GM19240 (cell line): ENCODE results near the gene PAOX.
A peak's percentile ranks its signal among the peaks of the same experiment; 100 is the strongest.
"Not testable (repeated sequence)": the region's sequence is repeated elsewhere in the genome, so short reads cannot be mapped to it uniquely, and the experiment has no call there.

ENCODE experiments used
- DNase-seq: peaks from one replicate; pipeline ENCODE4 v3.0.0; 2011; ENCODE audit warnings: low spot score; ENCODE audit not compliant: insufficient read length

Gene PAOX

DNA sequence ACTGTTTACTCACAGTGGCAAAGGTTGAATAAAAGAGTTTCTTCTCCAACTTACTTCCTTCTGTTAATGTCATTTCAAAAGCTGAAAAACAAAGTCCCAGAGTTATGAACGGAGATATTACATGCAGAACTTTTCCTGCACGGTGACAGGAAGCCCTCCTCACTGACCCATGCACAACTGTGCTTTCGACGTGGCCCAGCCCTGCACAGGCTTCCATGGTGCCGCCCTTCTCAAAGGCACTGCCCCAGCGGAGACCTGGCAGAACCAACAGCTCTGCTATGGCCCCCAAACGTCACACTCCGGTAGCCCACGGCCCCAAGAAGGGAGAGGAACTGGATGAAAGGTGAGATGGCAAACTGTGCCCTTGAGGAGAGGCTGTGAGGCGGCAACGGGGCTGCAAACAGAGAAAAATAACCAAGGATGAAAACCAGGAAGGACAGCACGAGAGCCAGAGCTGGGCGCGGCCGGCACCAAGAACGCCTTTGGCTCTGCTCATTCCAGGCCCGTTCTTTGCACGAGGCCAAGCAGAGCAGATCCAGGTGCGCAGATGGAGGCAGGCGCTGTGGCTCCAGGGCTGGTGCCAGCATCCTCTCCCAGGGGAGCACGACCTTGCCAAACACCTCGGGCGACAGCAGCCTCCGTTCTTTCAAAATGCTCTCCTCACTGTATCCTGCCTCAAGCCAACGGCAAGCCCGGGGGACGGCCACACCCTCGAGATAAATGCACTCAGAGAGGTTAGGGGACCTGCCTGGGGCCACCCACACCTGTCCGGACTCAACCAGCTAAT lies 14.2 kb upstream of the PAOX start:
- DNase-seq, result no peak

DNA sequence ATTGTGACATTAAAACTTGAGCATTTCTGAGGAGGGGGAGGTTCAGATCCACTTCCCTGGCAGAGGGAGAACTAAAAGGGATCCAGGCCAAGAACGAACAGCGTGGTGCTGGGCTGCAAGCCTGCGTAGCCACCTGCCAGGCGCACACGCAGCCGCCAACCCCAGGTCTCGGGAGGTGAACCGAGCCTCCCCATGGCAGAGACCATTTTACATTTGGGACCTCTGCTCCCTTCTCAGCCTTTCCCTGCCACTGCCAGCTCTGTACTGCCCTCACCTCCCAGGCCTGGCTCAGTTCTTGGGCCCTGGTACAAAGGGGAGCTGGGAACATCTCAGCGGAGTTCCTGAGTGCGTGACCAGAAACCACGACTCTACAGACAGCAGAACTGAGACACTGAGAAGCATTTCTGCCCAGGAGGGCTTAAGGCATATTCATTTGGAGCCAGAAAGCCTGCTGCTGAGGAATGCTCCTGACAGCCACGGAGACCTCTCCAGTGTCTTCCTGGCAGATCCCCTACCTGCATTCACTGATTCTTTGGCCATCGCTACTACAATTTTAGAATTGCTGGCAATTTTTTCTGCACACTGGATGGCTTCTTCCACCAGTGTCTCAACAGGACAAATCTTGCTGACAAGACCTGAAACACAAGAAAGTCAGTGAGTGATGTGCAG lies 13.5 kb upstream of the PAOX start:
- DNase-seq, result no peak

DNA sequence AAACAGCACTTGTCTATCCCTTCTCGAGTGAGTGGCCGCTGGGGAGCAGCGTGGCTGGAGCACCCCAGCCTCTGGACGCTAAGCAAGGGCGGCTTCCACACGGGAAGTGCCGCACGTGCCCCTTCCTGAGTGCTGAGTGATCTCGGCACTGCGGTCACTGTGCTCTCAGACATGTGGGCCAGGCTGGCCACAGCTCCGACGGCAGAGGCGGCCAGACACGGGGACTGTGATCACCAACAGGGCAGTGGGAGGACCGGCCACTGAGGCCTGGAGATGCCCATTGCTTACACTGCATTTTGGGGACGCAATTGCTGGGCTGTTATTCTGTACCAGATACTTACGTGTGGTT lies 13.0 kb upstream of the PAOX start:
- no peak for DNase-seq

DNA sequence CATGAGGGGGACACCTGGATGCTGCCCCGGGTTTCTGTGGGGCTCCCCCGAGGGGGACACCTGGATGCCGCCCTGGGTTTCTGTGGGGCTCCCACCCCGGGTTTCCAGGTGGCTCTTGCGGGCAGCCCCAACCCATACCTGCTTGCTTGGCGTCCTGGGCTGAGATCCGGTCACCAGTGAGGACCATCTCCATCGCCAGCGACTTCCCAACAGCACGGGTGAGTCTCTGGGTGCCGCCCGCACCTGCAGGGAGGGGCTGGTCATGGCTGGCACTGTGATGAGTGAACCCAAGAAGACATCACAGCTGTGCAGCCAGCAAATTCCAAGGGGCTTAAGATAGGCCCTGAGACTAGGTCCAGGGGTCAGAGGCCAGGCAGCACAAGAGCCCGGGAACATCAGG lies 12.3 kb upstream of the PAOX start:
- DNase-seq, result no peak

DNA sequence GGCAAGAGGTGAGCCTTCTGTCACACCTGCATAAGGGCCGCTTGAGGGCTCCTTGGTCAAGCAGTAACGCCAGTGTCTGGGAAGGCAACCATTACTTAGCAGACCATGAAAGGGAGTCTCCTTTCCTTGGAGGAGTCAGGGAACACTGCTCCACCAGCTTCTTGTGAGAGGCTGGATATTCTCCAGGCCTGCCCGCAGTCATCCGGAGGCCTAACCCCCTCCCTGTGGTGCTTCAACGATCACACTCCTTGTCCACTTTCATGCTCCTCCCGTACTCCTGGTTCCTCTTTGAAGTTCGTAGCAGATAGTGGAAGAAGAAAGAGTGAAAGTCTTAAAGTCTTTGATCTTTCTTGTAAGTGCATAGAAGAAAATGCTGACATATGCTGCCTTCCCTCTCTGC lies 11.6 kb upstream of the PAOX start:
- not testable (repeated sequence) for DNase-seq

DNA sequence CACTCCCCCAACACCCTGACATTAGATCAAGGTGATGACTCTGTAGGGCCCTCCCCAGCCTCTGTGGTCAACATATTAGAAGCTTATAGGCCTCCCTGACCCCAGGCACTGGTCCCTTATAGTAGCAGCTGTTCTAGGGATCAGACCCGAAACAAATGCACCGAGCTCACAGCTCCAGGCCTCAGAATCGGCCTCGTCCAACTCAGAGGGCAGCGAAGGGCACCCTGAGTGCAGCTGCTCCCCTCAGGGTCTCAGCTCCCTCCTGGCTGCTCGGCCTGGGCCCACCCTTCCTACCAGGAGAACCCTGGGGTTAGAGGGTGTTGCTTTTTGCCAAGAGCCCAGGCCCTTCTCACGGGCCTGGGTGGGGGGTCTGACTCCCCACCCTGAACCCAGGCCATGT lies 10.9 kb upstream of the PAOX start:
- no peak for DNase-seq

DNA sequence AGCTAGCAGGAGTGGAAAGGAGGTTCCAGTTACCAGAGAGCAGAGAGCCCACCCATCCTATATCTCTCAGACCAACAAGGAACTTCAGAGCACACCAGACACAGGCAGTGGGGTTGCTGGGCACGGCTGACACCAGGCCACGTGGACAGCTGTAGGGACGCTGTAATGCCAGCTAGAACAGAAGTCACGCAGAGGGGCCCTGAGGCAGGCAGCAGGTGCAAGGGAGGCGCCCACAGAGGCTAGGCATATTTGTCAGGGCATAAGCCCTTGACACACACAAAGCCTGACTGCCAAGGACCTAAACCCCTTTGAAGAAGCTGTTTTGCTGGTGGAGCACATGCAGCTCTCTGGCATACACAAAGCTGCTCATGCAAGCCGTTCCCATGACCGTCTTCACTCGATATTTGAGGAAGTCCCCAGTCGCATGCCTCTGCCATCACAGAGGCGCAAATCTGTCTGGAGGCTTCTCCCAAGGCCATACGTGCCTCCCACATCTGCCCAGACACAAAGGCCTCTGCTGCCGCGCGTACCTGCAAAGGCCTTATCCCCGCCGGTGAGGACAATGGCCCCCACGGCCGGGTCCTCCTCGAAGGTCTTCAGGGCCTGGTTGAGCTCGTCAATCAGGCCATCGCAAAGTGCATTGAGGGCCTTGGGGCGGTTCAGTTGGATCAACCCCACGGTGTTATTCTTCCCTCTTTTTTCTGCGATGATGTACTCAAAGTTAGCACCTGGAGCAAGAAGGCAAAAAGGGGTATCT lies 8.9 kb upstream of the PAOX start:
- DNase-seq, result no peak

DNA sequence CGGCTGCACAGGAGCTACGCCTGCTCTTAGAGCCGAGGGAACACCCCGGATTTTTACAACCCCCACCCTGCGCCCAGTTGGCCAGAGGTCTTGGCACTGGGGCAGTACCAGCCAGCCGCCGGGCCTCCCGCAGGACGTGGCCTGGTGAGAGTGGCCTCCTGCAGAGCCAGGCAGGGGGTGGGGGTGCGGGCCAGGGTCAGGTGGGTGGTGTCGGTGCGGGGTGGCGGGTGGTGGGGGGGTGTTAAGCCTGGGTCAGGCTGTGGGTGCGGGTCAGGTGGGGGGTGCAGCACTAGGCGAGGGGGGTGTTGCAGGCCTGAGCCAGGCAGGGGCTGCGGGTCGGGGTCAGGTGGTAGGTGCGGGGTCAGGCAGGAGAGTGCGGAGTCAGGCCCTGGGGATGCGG lies 6.6 kb upstream of the PAOX start:
- DNase-seq, result no peak

DNA sequence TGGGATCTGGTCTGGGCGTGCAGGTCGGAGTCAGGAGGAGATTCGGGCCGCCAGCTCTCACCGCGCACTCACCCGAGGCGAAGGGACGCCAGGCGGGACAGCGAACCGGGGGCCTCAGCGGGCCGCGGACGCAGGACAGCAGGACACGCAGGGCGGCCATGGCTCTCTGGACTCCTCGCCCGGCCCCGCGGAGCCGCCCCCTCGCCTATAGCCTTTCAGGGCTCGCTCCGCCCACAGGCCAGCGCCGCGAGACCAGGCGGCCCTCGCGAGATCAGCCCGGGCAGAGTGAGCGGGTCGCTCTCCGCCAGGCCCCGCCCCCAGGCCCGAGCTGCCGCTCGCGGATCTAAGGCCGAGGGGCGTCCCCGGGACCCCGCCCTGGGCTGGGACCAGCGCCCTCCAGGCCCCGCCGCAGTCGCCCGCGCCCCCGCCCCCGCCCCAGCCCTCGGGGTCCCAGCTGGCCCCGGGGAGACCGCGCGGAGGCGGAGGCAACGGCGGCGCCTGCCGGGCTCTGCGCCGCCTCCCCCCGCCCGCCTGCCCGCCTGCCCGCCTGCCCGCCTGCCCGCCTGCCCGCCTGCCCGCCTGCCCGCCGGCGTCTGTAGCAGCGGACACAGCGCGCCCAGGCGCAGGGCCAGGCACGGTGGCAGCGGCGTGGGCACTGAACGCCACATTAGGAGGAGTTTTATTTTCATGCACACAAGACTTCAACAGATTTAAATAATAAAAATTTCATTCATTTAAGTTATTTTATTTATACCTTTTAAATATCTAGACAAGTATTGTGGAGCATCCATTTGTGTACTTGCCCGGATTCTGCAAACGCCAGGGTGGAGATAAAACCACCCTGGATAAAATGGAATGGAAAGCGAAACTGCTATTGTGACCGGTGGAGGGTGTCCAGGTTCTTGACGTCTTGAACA lies 5.6 kb upstream of the PAOX start, which contains the start of gene ECHS1:
TSS of gene ECHS1 (minus strand) at position 181 of the 917 bp plus-strand sequence. CDS start at position 160, 21 bp downstream.
- DNase-seq, result peak; percentile 100

DNA sequence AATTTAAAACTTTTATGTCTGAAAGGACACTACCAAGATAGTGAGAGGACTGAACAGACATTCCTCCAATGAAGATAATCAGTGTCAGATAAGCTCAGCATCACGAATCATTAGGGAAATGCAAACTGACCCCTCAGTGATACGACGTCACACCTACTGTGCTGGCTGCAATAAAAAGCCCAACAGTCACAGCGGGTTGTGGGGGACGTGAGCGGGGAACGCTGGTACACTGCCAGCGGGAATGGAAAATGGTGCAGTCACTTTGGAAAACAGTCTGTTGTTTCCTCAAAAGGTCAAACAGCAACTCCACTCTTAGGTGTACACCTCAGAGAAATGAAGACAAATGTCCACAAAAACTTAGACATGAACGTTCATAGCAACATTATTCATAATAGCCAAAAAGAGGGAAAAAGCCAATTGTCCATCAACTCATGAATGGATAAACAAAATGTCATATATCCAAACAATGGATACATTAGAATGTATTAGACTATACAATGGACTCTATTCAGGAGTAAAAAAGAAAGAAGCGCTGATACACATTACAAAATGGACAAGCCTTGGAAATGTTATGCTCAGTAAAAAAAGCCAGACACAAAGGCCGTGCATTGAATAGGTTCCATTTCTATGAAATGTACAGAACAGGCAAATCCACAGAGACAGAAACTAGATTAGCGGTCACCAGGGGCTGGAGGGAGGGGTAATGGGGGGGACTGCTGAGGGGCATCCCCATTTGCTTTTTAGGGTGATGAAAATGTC lies 3.5 kb upstream of the PAOX start:
- DNase-seq, result no peak

DNA sequence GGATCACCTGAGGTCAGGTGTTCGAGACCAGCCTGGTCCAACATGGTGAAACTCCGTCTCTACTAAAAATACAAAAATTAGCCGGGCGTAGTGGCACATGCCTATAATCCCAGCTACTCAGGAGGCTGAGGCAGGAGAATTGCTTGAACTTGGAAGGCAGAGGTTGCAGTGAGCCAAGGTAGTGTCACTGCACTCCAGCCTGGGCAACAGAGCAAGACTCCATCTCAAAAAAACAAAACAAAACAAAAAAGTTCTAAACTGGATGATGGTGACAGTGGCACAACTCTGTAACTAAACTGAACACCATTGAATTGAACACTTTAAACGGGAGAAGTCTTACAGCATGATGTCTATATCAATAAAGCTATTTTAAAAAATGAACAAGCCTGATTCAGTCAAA lies 2.9 kb upstream of the PAOX start:
- DNase-seq, result not testable (repeated sequence)

DNA sequence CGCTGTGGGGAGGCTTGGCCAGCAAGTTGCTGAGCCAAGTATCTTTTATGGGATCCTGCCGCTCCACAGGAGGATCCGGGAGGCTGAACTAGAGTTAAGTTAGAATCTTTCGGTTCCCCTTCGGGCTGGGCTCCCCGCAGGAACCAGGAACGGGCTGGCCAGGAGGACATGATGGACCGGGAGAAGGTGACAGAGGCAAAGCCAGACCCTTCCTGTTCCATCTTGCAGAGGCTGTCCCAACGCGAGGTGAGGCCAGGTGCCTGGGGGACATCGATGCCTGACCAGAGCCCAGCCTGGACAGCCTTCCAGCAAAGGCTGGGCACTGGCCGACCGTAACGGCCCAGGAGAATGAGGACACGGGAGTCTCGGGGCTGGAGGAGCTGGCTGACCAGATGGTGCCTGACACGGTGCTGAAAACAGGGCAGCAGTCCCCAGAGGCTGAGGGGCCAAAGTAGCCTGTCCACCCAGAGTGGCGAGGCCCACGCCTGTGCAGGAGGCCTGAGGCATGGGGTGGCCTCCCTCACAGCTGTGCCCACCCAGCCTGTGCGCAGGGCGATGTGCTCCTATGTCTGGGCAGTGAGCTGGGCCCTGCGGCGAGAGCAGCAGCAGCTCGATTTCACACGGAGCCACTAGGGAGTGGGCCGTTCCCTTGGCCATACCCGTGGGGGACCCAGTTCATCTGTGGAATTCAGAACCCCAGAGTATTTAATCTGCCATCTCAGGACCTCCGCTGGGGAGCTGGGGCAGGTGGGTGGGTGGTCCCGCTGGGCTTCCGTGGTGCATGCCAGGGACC lies 1.8 kb upstream of the PAOX start:
- no peak for DNase-seq

DNA sequence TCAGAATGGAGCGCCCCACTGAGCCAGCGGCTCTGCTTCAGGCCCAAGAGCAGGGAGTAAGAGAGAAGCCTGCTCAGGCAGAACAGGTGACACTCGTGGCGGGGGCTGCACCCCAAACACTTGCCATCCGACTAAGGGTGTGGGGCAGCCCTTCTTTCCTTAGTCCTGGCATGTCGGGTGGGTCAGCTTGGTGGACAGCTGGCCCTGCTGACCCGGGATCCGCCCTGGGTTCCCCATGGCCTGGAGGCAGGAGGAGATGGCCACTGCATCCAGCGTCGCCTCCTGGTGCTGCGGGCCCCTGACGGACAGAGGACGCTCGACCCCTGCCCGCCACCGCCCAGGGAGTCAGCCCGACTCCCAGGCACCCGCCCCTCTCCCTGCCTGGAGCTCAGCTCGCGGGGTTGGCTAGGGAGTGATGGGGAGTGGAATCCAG lies 1.2 kb upstream of the PAOX start:
- no peak for DNase-seq

DNA sequence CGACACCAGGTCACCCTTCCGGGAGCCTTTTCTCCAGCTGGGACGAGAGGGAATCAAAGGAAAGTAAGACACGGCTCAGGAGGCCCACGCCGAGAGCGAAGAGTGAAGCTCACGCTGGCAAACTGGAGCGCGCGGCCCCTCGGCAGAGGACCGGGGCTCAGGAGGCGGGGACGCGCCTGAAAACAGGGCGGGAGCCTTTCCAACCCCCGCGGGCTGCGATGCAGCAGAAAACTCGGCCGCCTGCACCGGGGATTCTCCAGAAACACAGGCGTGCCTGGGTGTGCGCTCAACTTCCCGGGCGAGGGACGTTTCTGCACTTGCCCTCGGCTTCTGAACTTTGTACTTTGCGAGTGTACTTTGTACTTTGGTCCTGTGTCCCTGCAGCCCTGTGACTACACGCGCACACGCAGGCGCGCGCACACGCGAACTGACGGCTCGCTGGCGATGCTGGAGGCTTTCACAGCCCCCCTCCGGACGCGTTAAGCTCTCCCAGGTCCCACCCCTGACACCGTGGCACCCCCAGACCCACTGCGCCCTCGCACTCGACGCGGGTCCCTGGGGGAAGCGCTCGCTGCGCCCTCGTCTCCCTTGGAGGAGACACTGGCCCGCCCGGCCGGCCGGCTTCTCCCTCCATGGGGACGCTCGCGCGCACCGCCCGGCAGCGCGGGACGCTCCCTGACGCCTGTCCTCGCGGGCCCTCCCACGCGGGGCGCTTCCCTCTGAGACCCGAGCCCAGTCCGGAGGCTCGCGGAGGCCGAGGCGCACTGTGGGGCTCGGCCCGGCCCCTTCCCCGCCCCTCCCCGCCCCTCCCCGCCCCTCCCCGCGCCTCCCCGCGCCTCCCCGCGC lies 588 bp upstream of the PAOX start:
- no peak for DNase-seq

DNA sequence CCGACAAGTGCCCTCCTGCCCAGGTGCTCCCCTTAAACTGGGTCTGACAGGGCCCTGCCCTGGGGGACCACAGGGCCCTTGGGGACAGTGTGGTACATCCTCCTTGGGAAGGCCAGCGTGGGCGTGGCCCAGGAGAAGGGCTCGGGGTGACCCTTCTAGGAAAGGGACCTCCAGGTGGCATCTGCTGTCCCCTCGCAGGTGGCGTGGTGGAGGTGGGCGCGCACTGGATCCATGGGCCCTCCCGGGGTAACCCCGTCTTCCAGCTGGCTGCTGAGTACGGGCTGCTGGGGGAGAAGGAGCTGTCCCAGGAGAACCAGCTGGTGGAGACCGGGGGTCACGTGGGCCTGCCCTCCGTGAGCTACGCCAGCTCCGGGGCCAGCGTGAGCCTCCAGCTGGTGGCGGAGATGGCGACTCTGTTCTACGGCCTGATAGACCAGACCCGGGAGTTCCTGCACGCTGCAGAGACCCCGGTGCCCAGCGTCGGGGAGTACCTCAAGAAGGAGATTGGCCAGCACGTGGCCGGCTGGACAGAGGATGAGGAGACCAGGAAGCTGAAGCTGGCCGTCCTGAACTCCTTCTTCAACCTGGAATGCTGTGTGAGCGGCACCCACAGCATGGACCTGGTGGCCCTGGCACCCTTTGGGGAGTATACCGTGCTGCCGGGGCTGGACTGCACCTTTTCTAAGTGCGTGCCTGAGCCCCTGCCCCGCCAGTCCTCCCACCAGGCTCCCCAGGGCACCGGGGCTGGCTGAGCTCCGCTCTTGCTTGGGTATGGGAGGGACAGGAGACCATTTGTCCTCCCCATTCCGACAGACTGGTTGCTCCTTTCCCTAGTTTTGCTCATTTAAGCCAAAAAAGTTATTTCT lies 972 bp downstream of the PAOX start:
- DNase-seq, result no peak

DNA sequence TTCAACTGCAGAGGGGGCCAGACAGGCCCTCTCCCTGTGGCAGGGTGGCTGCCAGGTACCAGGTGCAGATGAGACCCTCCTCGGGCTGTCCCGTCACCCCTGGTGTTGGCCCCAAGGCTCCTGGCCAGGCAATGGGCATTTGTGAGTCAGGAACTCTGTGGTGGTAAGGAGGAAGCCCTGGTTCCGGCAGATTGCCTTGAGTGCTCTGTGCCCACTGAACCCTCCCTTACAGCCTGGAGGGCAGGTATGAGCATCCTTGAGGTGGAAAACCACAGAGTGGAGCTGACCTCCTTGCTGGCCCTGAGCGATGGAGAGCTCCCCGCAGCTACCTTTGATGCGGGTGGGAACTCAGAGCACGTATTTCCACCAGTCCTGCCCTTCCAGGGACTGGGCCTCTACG lies 2.0 kb downstream of the PAOX start:
- DNase-seq, result no peak

DNA sequence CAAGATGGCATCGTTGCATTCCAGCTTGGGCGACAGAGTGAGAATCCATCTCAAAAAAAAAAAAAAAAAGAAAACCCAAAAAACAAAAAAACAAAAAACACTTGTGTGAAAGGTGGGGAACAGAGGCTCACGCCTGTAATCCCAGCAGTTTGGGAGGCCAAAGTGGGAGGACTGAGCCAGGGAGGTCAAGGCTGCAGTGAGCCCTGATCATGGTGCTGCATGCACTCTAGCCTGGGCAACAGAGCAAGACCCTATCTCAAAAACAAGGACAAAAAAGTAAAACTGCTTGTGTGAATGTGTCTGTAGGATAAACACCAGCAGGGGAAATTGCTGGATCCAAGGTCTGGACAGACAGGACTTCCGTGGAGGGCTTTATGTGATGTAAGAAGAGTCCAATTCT lies 4.5 kb downstream of the PAOX start:
- DNase-seq, result no peak

DNA sequence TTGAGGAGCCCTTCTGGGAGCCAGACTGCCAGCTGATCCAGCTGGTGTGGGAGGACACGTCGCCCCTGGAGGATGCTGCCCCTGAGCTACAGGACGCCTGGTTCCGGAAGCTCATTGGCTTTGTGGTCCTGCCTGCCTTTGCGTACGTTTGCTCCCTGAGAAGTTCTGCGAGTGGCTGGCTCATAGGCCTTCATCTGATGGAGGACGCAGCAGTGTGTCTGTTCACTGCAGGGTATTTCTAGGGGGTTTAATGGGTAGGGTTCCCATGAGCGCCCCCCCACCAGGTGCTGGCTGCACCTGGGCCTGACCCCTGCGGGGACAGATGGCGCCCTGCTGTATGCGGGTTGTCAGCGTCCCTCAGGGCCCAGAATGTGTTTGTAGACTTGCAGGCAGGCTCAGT lies 5.0 kb downstream of the PAOX start:
- DNase-seq, result no peak
